ENCODE measurements around the gene TSPAN13. TPM values are rescaled to one million over a fixed set of nuclear protein-coding genes. Genes with fewer than 3 reads are reported as not detected.
"Not testable (repeated sequence)": the region's sequence is repeated elsewhere in the genome, so short reads cannot be mapped to it uniquely, and the experiment has no call there.

TSPAN13 gene
- polyA plus RNA-seq, 3 donors, result 26.7 to 30.3 (median 30.2) TPM

DNA sequence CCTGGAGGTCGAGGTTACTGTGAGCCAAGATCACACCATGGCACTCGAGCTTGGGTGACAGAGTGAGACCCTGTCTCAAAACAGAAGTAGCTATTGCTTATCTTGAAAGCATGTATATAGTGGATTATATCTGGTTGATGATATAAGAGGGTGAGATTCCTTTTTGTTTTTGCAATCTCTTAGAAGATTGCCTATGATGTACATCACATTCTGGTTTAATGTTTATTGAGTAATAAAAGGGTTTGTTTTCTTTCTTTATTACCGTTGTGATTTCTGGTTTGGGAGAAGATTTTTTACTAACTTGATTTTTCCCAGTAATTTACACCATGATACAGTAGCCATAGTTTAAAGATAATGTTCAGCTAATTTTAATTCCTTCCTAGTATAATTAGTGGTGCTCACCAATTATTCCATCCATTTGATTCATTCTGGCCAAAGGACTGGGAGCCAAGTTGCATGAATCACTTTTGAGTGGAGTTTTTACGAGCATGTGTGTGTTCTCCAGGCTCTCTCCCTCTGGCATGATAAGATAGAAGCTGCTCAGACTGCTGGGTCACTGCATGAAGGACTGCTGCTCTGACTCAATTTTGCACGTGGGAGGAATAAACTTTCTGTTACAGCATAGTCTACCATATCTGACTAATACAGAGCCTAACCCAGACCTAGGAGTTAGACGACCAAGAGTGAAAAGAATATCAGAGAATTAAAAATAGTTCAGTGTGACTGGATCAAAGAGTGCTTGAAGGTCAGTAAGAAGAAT, 13.5 kb upstream of the TSPAN13 start:
- DNase-seq (ENCODE audit: low read depth in 3 of 3, low spot score in 2 of 3), result peak in 2 of 3 donors; percentile 19 to 30

DNA sequence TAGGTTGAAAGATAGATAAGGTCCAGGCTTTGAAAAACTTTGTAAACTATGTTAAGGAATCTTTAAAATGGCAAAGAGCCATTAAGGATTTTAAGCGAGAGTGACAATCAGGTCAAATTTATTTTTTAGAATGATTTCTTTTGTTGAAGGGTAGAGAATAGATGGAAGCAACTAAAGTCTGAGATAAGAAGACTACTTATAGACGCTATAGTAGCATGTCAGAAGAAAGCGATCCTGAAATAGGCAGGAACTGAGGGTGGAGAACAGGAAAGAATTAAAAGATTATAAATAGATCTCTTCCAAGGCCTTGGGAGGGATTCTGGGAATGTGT, 13.0 kb upstream of the TSPAN13 start:
- DNase-seq (ENCODE audit: low read depth in 3 of 3, low spot score in 2 of 3), result no peak

DNA sequence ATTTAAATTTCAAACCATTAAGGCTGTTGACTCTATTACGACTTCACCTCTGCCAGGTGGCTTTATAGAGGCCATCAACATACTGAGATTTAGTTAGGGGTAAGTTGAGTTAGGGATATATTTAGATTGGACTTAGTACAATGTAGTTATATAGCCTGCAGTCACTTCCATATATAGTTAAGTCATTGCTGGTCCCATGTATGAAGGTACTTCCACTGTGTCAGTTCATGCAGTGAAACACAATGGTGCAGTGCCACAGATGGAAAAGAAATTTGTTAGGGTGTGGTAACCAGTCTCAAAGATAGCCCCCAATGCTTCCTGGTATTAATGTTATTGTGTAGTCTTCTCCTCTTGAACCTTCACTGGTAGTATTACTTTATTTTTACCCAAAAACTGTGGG, 12.6 kb upstream of the TSPAN13 start:
- DNase-seq (ENCODE audit: low read depth in 3 of 3, low spot score in 2 of 3), result no peak

DNA sequence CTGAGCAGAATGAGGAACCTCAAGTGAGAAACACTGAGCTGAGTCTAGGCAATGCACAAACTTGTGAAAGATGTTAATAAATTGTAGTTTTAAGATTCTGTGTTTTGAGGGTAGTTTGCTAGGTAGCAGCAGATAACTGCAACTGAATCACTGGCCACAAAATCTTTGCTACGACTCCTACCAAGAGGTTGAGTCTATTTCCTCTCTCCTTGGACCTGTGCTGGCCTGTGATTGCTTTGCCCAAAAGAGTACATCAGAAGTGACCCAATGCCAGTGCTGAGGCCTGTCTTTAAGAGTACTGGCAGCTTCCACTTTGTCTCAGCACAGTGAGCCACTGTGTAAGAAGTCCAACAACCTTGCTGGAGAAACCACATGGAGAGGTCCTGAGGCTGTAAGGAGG, 11.9 kb upstream of the TSPAN13 start:
- no peak for DNase-seq (ENCODE audit: low read depth in 3 of 3, low spot score in 2 of 3)

DNA sequence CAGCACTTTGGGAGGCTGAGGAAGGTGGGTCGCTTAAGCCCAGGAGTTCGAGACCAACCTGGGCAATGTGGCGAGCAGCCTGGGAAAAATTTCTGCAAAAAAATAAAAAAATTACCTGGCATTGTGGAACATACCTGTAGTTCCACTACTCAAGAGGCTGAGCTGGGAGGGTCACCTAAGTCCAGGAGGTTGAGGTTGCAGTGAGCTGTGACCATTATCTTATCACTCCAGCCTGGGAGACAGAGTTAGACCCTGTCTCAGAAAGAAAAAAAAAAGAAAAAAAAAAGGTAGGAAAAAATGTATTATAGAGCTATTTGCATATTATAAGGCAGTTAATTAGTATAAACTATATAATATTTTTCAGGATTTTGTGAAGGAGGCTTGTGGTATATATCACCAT, 11.0 kb upstream of the TSPAN13 start:
- no peak for DNase-seq (ENCODE audit: low read depth in 3 of 3, low spot score in 2 of 3)

DNA sequence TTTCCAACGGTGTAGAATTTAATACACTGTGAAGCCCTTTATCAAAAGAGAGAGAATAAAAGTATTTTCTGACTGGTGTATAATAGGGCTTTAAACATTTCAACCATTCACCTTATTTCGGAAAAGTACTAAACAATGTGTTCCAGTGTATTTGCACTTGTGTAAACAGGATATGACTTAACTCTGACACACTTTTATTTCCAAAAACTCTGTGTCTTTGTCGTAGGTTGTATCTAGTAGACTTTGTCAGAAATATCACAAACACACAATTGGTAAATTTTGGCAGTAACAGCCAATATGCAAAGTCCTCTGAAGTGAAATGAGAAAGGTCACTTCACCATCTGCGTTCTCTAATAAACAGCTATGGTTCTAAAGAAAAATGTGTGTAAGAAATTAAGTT, 10.3 kb upstream of the TSPAN13 start:
- DNase-seq (ENCODE audit: low read depth in 3 of 3, low spot score in 2 of 3), result no peak

DNA sequence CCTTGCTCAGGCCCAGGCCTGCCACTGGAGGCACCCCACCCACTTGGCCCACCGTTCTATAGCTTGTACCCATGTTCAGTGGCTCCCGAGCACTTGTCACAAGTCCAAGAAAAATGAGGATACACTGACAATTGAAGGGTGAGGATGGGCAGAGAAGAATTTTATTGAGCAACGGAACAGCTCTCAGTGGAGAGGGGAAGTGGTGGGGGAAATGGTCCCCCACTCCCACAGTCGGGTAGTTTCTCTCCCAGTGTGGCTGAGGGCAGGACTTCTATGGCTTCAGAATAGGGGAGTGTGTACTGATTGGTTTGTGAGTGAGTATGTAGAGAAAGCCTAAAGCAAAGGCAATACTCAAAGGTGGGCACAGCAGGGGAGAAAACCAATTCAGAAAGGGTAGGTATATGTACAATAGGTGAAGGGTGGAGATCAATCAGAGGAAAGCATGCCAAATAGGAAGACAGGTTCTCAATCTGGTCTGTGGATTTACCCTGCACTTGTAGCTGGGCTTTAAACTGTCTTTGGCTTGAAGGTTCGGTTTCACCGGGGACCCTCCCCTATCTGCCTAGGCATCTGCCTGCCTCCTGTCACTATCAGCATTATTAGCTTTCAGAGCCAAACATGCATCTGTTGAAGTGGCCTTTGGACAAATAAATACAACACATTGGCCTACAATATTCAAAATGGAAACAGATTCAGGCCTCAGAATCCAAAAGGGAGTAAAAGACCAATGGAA, 8.9 kb upstream of the TSPAN13 start:
- no peak for DNase-seq (ENCODE audit: low read depth in 3 of 3, low spot score in 2 of 3)

DNA sequence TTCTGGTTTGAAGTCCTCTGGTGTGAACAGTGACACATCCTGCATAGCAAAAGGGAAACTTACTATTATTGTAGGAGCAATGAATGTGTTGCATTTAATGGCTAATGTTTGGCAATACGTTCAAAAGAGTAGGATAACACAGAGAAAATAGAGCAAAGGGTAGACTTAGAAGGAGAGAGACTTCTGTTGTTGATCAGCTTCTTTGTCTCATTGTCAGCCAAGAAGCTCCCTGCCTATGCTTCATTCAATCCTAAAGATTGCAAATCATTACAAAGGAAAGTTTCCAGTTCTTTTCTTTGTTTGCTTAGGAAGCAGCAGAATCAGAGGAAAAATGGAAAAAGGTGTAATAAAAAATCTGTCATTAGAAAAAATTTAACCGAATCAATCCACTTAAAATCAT, 7.9 kb upstream of the TSPAN13 start:
- DNase-seq (ENCODE audit: low read depth in 3 of 3, low spot score in 2 of 3), result no peak

DNA sequence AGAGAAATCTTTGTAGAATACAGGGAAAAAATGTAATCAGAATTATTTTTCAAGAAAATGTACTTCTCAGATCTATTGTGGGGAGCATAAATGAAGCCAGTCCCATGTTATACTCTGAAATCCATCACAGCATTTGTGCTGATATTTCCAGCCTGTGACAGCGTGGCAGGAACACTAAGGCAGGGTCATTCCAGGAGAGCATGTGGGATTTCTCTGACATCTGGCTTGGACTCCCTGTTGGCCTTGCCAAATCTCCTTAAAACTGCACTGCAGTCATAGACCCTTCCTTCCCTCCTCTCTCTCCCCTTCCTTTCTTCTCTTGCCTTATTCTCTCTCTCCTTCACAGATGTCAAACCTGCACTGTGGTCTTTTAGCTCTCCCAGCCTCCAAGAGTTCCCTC, 6.5 kb upstream of the TSPAN13 start:
- DNase-seq (ENCODE audit: low read depth in 3 of 3, low spot score in 2 of 3), result no peak

DNA sequence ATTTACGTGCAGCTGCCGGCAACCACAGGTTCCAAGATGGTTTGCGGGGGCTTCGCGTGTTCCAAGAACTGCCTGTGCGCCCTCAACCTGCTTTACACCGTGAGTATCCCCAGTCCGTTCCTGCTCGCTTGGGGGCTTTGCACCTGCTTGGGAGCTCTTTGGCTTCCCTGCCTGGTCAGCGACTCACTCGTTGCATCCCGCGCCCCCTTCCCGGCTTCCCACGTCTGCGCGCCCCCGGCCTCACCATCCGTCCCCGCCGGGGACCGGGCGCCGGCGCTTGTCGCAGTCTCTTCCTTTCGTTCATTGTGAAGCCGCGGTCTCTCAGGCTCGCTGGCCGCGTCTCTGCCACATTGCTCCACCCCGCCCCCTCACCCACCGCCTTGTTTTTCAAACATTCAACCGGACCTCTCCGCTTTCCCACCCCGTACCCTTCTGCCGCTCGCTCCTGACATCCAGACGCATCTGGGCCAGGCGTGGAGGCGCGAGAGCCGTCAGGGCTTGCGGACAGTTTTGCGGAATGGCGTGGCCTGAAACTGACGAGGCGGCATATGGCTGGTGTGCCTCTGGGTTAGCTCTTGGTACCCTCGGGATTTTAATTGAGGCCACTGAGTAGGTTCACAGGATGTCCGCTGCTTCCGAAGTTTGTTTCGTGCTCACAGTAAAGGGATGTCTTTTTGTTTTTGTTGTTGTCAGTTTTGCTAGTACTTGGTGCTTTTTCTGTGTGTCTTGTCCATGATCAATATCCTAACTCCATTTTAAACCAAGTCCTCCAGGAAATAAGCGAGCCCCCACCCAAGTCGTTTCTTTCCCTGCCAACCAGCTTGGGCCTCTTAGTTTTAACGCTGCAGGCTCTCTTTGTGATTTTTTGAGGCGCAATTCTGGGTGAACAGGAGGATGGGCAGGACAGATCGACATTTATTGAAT, 639 bp downstream of the TSPAN13 start:
- peak in 2 of 3 donors; percentile 26 to 45 for DNase-seq (ENCODE audit: low read depth in 3 of 3, low spot score in 2 of 3)

DNA sequence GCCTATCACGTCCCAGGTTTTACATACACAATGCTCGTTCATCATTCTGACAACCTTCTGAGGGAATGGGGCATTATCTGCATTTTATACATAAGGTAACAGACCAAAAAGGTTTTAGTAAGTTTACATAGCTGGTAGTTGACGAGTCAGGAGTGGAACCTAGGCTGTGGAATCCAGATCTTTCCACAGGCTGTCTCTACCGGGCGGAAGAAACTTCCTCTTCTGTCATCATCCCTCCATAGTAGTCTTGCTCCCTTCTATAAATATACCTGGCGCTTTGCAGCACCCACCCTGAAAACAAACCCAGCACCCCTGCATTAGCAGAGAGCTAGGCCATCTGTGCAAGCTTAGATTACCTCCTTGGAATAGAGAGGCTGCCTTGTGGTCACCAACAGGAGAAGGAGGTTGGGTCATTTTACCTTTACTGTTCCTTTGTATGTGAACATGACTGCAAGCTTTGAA, 1.3 kb downstream of the TSPAN13 start:
- no peak for DNase-seq (ENCODE audit: low read depth in 3 of 3, low spot score in 2 of 3)

DNA sequence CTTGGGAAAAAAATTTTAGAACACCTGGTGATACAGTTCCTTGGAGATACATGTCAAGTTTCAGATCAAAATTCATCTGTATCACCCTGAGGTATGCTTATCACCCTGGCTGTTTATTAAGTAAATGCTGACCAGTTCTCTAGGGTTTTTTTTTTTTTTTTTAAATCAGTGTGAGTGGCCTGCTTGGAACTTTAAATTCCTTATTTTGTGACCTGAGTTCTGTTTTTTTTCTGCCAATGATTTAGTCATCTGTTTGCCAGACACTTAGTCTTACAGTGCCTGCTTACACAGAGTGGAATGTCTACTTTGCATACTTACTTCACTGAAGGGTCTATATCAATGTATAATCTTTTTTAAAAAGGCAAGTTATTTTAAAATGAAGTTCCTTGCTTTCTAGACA, 1.8 kb downstream of the TSPAN13 start:
- no peak for DNase-seq (ENCODE audit: low read depth in 3 of 3, low spot score in 2 of 3)

DNA sequence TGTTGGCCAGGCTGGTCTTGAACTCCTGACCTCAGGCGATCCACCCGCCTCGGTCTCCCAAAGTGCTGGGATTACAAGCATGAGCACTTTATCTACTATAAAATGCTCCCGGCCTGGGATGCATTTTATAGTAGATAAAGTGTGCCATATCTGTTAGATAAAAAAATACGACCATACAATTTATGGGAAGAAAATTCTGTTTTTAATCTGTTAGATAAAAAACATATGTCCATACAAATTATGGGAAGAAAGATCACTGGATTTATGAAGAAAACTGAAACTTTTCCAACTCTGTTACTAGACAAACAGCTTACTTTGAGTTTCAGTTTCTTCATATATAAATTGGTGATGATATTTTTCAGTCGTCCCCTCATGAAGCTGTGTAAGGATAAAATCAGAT, 4.5 kb downstream of the TSPAN13 start:
- DNase-seq (ENCODE audit: low read depth in 3 of 3, low spot score in 2 of 3), result no peak

DNA sequence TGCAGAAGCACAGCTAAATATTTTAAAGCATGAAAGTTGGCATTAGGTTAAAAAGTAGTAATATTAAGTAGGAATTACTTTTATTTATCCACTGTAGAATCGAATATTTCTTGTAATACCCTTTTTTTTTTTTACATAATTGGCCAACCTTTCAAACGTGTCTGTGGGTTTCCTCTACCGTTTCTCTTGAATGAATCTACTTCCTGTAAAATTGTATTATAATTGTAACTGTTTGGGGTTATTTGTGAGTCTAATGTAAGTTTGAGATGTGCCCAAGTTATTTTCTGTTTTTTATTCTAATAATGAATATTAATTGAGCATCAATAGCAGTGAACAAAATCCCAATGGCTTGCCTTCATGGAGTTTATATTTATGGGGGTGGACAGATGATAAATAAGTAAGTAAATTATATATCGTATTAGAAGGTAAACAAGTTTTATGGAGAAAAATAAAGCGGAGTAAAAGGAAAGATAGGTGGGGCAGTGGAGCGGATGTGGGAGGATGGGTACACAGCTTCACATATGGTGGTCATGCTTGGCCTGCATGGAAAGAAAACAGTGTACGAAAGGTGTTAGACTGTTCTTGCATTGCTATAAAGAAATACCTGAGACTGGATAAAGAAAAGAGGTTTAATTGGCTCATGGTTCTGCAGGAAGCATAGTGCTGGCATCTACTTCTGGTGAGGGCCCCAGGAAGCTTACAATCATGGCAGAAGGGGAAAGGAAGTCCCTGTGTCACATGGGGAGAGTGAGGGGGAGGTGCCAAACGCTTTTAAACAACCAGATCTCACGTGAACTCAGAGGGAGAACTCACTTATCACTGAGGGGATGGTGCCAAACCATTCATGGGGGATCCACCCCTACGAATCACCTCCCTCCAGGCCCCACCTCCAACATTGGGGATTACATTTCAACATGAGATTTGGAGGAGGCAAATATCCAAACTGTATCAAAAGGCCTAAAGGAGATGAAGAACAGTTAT, 5.4 kb downstream of the TSPAN13 start:
- no peak for DNase-seq (ENCODE audit: low read depth in 3 of 3, low spot score in 2 of 3)

DNA sequence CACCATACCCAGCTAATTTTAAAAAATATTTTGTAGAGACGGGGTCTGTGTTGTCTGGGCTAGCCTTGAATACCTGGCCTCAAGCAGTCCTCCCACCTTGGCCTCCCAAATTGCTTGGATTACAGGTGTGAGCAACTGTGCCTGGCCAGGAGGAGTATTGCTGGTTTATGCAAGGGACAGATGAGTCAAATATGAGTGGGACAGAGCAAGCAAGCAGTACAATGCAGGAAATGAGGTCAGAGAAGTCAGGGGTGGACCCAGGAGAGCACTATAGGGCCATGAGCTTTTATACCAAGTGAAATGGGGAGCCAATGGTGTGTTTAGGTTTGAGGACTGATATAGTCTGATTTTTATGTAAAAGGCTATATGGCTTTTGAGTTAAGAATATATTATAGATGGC, 6.3 kb downstream of the TSPAN13 start:
- DNase-seq (ENCODE audit: low read depth in 3 of 3, low spot score in 2 of 3), result no peak

DNA sequence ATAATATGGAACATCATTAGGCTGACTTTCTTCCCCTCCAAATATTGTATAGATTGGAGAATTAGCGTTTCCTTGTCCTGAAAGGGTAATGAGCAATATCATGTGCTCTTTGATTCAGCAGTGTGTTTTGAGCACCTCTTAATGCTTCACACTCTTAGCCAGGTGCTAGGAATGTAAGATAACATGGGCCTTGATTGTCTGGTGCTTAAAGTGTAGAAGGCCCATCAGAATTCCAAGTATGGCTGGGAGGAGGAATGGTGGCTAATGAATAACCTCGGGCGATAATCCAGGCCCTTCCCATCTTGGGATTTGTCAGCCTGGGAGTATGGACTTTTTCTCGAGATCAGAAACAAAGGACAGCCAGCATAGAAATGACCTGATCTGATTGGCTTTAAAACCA, 8.6 kb downstream of the TSPAN13 start:
- DNase-seq (ENCODE audit: low read depth in 3 of 3, low spot score in 2 of 3), result no peak

DNA sequence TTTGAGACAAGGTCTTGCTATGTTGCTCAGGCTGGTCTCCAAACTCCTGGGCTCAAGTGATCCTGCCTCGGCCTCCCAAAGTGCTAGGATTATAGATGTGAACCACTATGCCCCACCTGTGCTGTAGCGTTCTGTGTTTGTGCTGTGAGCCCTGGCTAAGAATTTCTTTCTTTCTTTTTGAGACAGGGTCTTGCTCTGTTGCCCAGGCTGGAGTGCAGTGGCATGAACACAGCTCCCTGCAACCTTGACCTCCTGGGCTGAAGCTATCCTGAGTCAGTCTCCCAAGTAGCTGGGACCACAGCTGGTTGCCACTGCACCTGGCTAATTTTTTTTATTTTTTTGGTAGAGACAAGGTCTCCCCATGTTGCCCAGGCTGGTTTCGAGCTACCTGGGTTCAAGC, 11.4 kb downstream of the TSPAN13 start:
- DNase-seq (ENCODE audit: low read depth in 3 of 3, low spot score in 2 of 3), result no peak

DNA sequence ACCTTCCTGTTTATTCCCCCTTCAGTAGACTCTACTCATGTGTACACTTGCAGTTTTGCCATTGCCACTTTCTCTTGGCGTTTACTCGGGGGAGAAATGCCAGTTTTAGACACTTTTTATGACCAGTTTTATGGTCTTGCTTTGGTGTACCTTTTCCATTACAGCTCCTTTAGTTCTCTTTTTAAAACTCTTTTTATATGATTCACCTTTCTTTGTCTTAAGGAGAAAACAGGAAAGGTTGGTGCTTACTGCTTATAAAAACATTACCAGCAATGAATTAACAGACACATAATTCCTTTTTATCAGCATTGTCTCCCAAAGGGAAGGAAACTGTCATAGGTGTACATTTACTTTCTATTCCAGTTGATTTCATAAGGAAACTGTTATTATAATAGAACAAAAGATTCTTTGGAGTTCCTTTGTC, 11.9 kb downstream of the TSPAN13 start:
- no peak for DNase-seq (ENCODE audit: low read depth in 3 of 3, low spot score in 2 of 3)

DNA sequence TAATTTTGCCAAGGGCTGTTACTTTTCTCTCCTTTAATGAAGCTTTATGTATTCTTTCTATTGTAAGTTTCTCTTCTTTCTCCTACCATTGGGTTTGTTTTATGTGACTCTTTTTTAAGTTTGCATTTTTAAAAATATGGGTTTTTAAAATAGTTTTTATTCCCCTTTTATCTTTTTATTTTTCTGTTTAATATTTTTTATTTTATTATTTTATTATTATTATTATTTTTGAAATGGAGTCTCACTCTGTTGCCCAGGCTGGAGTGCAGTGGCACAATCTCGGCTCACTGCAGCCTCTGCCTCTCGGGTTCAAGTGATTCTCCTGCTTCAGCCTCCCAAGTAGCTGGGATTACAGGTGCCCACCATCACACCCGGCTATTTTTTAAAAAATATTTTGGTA, 16.4 kb downstream of the TSPAN13 start:
- DNase-seq (ENCODE audit: low read depth in 3 of 3, low spot score in 2 of 3), result not testable (repeated sequence)

DNA sequence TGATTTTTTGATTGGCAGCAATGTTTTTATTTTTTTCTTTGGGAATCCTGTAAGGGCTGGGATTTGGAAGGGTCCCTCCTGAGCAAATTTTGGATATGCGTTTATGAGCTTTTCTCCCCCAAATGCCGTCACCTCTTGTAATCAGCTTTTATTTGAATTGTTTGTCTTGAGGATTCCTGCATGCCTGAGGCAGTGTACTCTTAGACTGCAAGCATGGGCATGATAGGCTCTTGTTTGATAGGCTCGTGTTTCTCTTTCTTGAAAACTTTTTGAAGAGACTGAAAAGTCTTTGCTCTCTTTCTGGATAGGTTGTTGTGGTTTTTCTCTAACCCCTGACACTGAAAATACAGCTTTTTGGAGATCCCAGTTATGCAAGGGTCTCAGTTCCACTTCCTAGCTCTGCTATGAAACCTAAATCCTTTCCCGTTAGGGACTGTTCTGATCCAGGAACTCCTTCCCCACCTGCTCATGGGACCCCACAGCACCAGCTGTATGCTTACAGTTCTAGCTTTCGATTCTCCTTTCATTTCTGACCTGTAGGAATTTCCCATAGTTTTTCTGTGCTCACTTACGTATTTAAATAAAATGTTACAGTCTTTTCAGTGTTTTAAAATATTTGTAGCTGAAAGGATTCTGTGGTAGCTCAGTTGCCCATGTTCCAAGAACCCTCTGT, 17.2 kb downstream of the TSPAN13 start:
- DNase-seq (ENCODE audit: low read depth in 3 of 3, low spot score in 2 of 3), result no peak
